AG10803 (cell line): ENCODE measurements around the gene GRP.

Source experiments
- DNase-seq: peaks from one replicate; pipeline ENCODE4 v3.0.0; 2010; ENCODE audit warnings: low read depth
- H3K4me3 ChIP-seq: 2 replicates; pipeline ENCODE4 v1.5.1; 2011; ENCODE audit warnings: mild to moderate bottlenecking, low read length, control low read depth
- TF ChIP-seq, protein P1 (sequence below): conservative IDR thresholded peaks from 2 replicates; pipeline ENCODE4 v1.5.1; 2011; ENCODE audit warnings: mild to moderate bottlenecking, low read length, control low read depth, inconsistent platforms

The GRP gene

DNA sequence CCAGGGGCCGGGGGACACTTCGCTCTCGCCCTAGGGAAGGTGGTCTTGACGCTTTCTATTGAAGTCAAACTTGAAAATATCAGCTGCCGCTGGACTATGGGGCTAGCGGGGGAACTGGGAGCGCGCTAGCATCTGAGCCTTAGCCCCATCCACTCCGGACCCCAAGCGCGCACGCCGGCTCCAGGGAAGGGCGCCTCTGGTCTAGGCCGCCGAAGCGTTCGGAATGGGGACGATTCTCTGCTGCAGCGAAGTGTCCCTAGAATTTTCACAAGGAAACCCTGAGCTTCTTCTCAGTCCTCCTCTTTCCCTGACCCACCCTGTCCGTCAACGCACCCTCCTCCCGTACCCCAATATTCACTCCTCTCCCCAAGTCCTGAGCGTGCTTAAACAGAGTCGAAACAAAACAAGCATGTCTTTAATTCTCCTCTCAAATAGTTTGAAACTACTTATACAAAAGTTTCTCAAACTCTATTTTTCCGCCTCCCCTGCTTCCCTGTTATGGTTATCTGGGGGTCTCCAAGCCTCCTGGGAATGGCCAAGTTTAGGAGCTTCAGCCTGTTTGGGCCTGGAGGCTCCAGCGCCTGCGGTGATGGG is 48.3 kb downstream of the GRP start:
- H3K4me3 ChIP-seq: no peak overlapping the region
- no peak for DNase-seq
- TF ChIP-seq, protein P1, sequence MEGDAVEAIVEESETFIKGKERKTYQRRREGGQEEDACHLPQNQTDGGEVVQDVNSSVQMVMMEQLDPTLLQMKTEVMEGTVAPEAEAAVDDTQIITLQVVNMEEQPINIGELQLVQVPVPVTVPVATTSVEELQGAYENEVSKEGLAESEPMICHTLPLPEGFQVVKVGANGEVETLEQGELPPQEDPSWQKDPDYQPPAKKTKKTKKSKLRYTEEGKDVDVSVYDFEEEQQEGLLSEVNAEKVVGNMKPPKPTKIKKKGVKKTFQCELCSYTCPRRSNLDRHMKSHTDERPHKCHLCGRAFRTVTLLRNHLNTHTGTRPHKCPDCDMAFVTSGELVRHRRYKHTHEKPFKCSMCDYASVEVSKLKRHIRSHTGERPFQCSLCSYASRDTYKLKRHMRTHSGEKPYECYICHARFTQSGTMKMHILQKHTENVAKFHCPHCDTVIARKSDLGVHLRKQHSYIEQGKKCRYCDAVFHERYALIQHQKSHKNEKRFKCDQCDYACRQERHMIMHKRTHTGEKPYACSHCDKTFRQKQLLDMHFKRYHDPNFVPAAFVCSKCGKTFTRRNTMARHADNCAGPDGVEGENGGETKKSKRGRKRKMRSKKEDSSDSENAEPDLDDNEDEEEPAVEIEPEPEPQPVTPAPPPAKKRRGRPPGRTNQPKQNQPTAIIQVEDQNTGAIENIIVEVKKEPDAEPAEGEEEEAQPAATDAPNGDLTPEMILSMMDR: no peak

DNA sequence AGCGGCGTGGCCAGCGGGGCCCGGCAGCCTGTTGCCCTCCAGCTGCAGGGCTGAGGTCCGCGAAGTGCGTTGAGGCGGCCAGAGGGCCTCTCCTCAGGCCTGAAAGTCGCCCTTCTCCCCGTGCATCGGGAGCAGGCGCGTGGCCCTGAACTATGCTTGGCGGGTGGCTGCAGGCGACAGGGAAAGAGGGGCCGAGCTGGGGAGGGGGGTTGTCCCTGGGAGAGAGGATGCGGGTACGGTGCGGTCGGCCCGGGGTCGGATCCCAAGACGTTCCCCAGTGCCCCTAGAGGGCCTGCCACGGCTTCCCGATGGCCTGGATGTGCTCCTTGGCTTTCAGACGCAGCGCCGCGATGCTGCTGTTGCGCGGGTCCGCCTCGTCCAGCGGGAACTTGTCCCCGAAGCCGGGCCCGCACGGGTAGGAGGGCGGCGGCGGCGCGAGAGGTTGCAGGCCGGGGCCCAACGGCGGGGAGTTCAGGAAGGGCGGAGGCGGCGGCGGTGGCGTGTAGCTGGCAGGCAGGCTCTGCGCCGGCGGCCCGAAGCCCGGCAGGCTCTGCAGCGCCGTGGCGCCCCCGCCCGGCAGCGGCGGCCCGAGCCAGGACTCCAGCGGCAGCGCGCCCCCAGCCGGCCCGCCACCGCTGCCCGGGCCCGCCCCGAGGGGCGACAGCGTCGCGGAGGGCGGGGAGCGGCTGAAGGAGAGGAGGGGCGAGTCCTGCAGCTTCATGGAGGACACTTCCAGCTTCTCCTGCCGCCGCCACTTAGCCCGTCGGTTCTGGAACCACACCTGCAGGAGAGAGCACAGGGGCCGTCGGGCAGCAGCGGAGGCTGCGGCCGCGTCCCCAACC is 49.0 kb downstream of the GRP start:
- no peak for DNase-seq
- TF ChIP-seq, protein P1: no peak
- no peak overlapping the region for H3K4me3 ChIP-seq

DNA sequence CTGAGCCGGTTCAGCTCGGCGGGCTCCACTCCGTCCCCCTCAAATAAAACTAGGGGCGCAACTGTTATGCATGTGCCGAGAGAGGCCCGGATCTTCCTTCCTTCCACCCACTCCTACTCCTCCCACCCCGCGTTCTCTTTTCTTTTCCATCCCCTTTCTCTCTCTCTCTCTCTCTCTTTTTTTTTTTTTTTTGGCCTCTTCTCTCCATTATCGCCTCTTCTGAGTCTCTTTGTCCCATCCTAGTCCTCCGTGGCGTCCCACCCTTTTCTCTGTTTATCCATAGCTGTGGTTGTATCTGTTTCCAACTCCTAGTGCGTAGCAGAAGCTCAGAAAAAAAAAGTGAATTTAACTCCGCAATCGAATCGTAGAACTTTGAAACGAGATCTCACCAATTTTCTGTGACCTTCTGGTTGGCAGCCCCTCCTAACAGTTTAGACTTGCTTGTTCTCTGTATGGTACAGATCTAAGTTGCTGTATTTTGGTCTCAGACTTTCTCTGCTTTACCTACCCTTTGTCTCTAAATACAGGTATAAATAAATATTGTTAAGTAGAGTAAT is 49.7 kb downstream of the GRP start:
- TF ChIP-seq, protein P1: no peak
- no peak for DNase-seq

DNA sequence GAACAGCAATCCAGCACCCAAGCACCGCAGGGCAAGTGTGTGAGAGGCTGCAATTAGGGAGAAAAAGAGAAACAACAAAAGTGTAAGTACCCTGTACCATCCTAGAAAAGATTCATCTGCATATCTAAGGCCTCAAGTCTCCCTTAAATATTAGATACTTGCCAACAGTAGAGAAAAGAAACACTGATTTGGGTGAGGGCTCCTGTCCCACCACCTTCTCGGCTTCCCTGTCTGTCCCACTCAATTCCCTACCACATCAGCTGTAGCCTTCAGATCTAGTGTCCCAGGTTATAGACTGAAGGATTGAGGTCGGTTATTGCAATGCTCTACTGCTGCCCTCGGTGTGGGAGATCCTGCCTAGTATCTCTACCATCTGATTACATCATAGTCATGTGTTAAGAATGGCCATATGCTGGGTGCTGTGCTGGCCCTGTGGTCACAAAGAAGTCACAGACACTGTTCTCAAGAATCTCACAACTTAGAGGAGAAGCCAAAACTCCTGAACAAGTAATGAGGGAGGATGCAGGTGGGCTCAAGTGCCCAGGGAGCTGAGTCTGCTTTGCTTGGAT is 50.8 kb downstream of the GRP start:
- TF ChIP-seq, protein P1: no peak
- DNase-seq: no peak
- H3K4me3 ChIP-seq: no peak overlapping the region

More for the DNA sequence above, 49.7 kb downstream of the GRP start:
- H3K4me3 ChIP-seq: no peak overlapping the region

DNA sequence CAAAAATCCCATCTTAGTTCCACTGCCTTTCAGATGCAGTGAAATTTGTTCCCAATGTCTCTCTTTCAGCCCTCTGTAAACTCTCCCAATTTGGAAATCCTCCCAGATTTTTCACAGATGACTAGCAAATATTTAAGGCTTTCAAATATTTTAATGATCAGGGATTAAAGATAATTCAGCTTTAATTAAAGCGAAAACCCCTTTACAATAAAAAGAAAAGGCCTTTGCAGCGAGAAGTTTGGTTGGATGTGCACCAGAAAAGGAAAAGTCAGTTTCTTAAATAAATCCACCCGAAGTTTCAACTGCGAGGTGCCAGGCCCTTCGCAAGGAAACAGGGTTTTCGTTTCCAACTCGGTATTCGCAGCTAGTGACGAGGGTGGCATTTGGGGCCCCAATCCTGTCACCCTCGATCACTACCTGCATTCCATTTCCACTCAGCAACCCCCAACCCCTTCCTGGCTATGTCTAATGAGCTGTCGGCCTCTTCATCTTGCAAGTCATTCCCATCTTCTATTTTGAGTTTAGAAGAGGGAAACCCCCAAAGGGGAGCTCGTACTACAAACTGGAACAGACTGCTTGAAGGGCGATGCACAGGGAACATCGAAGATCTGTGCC is 51.8 kb downstream of the GRP start:
- no peak for DNase-seq
- H3K4me3 ChIP-seq: no peak overlapping the region
- TF ChIP-seq, protein P1: no peak

DNA sequence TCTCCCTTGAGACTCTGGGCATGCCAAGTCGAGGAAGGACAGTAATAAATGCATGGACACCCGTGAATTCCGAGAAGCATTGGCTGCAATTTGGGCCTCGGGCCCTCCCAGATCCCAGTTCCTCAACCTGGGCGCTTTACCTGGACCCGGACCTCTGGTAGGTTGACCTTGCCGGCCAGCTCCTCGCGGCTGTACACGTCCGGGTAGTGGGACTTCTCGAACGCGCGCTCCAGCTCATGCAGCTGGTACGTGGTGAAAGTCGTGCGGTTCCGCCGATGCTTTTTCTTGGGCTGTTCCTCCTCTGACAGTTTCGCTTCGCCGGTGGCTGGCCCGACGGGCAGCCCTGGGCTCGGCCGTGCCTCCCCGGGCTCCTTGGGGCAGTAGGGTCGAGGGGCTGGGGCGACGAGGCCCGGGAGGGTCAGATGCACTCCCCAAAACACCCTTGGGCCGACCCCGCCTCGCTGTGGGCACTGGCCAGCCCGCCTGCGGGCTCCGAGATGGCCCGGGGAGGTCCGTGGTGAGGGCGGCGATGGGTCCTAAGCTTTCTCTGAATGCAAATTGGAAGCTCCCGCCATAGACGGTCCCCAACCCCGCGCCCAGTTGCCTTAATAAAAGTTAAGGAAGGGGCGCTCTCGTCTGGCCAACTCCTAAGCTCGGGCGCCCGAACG is 52.4 kb downstream of the GRP start:
- no peak for DNase-seq
- TF ChIP-seq, protein P1: no peak
- H3K4me3 ChIP-seq: peak overlapping the region; percentile 26
